B cell (primary cell): ENCODE measurements around the gene MAP4K4. TPM values are rescaled to one million over a fixed set of nuclear protein-coding genes. Genes with fewer than 3 reads are reported as not detected.

ENCODE experiments used
- ATAC-seq: fragments of 200-7000 bp; cut with Tn5 transposase; one replicate; pipeline ENCODE4 v1.10.0; 2021; ENCODE audit warnings: low read depth, mild to moderate bottlenecking, moderate number of reproducible peaks, moderate library complexity
- CTCF ChIA-PET: fragments of 350-600 bp; sonication (Branson Sonifier 250); formaldehyde crosslinking; loops from one replicate; lab custom pipeline; 2021; ENCODE audit warnings: antibody characterized with exemption, inconsistent platforms; lab: Charles Lee
- POLR2A ChIA-PET: fragments of 350-600 bp; sonication (Branson Sonifier 250); formaldehyde crosslinking; loops from one replicate; lab custom pipeline; 2021; ENCODE audit warnings: antibody characterized with exemption; lab: Charles Lee
- DNase-seq: peaks from one replicate; pipeline ENCODE4 v3.0.0; 2013
- H2AFZ ChIP-seq: 2 replicates; pipeline ENCODE4 v1.6.1; 2012; ENCODE audit warnings: mild to moderate bottlenecking, low read depth, low read length; ENCODE audit not compliant: insufficient read depth, poor library complexity, severe bottlenecking
- H3K27ac ChIP-seq, 2 donors: 1 replicate in 1 of 2; 2 replicates in 1 of 2; pipeline ENCODE4 v1.5.1; 2012 to 2013; ENCODE audit warnings: low read length in 2 of 2, mild to moderate bottlenecking in 2 of 2, moderate library complexity in 1 of 2
- H3K27me3 ChIP-seq, 4 experiments: fragments of 200-600 bp in 1 of 4; sonication (generic) in 1 of 4; replicated peaks in 1 of 4; 1 replicate in 2 of 4; 2 replicates in 2 of 4; pipeline versions ENCODE4 v1.6.1 to v1.7.0; 2013 to 2016; ENCODE audit warnings: low read length in 3 of 4, mild to moderate bottlenecking in 2 of 4, mixed read lengths in 1 of 4, moderate library complexity in 1 of 4; ENCODE audit not compliant: insufficient read depth in 4 of 4, control insufficient read depth in 3 of 4; ENCODE audit errors: control extremely low read depth in 1 of 4
- H3K36me3 ChIP-seq, 2 experiments: replicated peaks in 1 of 2; 1 replicate in 1 of 2; 2 replicates in 1 of 2; pipeline versions ENCODE4 v1.6.1 to v1.7.1; 2013; ENCODE audit warnings: low read length in 1 of 2; ENCODE audit not compliant: insufficient read depth in 2 of 2, control insufficient read depth in 1 of 2; ENCODE audit errors: control extremely low read depth in 1 of 2, extremely low read depth in 1 of 2
- H3K4me1 ChIP-seq, 2 donors: fragments of 200-600 bp in 1 of 2; sonication (generic) in 1 of 2; 1 replicate in 1 of 2; 2 replicates in 1 of 2; pipeline versions ENCODE4 v1.5.1 to v1.6.1; 2013 to 2017; ENCODE audit warnings: low read length in 2 of 2; ENCODE audit not compliant: control insufficient read depth in 2 of 2, insufficient read depth in 2 of 2
- H3K4me2 ChIP-seq: replicated peaks from 2 replicates; pipeline ENCODE3; 2012; ENCODE audit warnings: mild to moderate bottlenecking, low read depth, low read length; ENCODE audit not compliant: poor library complexity, severe bottlenecking
- H3K4me3 ChIP-seq, 5 experiments: fragments of 200-600 bp in 1 of 5; sonication (generic) in 1 of 5; 1 replicate in 3 of 5; 2 replicates in 2 of 5; pipeline versions ENCODE4 v1.5.1 to v1.7.0; 2011 to 2016; ENCODE audit warnings: low read length in 4 of 5, mild to moderate bottlenecking in 4 of 5, low read depth in 2 of 5, control low read depth in 1 of 5, moderate library complexity in 1 of 5; ENCODE audit not compliant: insufficient read depth in 1 of 5; ENCODE audit errors: control extremely low read depth in 1 of 5, extremely low read depth in 1 of 5
- H3K79me2 ChIP-seq: fragments of 200-600 bp; sonication (generic); one replicate; pipeline ENCODE4 v1.6.0; 2016; ENCODE audit warnings: low read length; ENCODE audit not compliant: control insufficient read depth, insufficient read depth
- H3K9ac ChIP-seq: fragments of 200-600 bp; sonication (generic); 2 replicates; pipeline ENCODE4 v1.6.1; 2017; ENCODE audit warnings: mild to moderate bottlenecking, low read length, moderate library complexity
- H3K9me3 ChIP-seq, 3 donors: one replicate each; pipeline versions ENCODE4 v1.6.1 to v1.7.1; 2013; ENCODE audit warnings: low read length in 2 of 3; ENCODE audit not compliant: control insufficient read depth in 2 of 3, insufficient read depth in 1 of 3; ENCODE audit errors: control extremely low read depth in 1 of 3
- H4K20me1 ChIP-seq: 2 replicates; pipeline ENCODE4 v1.6.0; 2012; ENCODE audit warnings: mild to moderate bottlenecking, low read length; ENCODE audit not compliant: insufficient read depth, control insufficient read depth, poor library complexity, severe bottlenecking
- H3K27ac Mint-ChIP-seq: one replicate; pipeline ENCODE4 v1.8.0; 2021; ENCODE audit warnings: mixed read lengths
- H3K27me3 Mint-ChIP-seq: one replicate; pipeline ENCODE4 v1.8.0; 2021; ENCODE audit warnings: mixed read lengths
- H3K4me1 Mint-ChIP-seq: one replicate; pipeline ENCODE4 v1.8.0; 2021; ENCODE audit warnings: mixed read lengths
- H3K4me3 Mint-ChIP-seq: one replicate; pipeline ENCODE4 v1.8.0; 2021; ENCODE audit warnings: mixed read lengths
- H3K9me3 Mint-ChIP-seq: one replicate; pipeline ENCODE4 v1.8.0; 2022; ENCODE audit warnings: mixed read lengths; ENCODE audit not compliant: insufficient read depth
- EZH2 ChIP-seq: IDR thresholded peaks from 2 replicates; pipeline ENCODE4 v1.6.1; 2012; ENCODE audit warnings: borderline replicate concordance, low read depth, mild to moderate bottlenecking, moderate library complexity, low read length; ENCODE audit not compliant: insufficient read depth, poor library complexity, severe bottlenecking
- WGBS: methylation state at CpG from one replicate; pipeline ENCODE4 v1.1.5; 2013; ENCODE audit warnings: missing lambda C conversion rate; ENCODE audit not compliant: insufficient coverage; 5-methylcytosine and 5-hydroxymethylcytosine counted together
- intact Hi-C: fragments of 100-400 bp; cut with micrococcal nuclease; formaldehyde crosslinking; loops from one replicate; pipeline ENCODE4 v1.10.0; 2022
- polyA plus RNA-seq: library from polyadenylated mRNA; depleted of rRNA; stranded (reverse); fragments of >200 nt; gene quantifications from 2 replicates; pipeline ENCODE4 v1.2.3, GENCODE V29; 2012
- total RNA-seq, 2 donors: library from RNA; stranded (reverse); fragments of 120-200 nt in 1 of 2; gene quantifications; 1 replicate in 1 of 2; 2 replicates in 1 of 2; pipeline versions ENCODE4 v1.2.3 to v1.2.4, GENCODE V29; 2013 to 2022
- TF ChIP-seq, protein P1 (sequence below): fragments of 200-600 bp; IDR thresholded peaks from one replicate; pipeline ENCODE4 v1.8.0; 2022; ENCODE audit warnings: antibody characterized with exemption, mild to moderate bottlenecking

MAP4K4 gene
- total and polyA plus RNA-seq, 2 donors (not counting 1 experiment from before 2014, with no cell fraction given), result 54.8 to 280 TPM

DNA sequence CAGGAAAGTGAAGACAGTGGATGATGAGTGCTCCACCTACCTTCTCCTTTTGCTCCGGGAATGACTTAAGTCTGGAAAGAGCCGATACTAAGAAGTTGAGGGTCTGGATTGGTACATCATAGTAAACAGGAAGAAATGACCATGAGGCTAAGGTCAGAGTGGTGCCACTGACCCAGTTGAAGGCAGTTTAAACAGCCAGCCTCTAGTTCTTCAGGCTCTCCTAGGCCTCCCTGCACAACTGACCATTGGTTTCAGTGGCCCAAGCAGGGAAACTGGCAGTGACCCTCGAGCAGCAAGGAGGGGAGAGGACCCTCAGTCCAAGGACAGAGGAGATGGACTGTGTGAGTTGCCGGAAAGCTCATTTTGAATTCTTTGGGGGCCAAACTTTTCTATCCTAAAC, 119.1 kb downstream of the MAP4K4 start:
- Mint-ChIP-seq H3K4me1 (peaks cover 89% of the 10 kb centered on the region), H3K4me3 (no peak overlapping the region), H3K9me3 (no peaks in the 10 kb centered on the region), H3K27ac (peak overlapping the region; percentile 43), H3K27me3 (no peaks in the 10 kb centered on the region)
- Histone ChIP-seq H3K9me3 (no peaks in the 10 kb centered on the region), H3K4me2 (no peak overlapping the region), H2AFZ (no peak overlapping the region), H3K27ac (no peak overlapping the region), H3K36me3 (peaks cover 1 to 3% of the 10 kb centered on the region in 2 experiments), H4K20me1 (peaks cover 95% of the 10 kb centered on the region), H3K4me3 (no peak overlapping the region), H3K4me1 (peaks cover 17 to 47% of the 10 kb centered on the region in 2 donors), H3K27me3 (no peaks in the 10 kb centered on the region), H3K79me2 (peaks cover 100% of the 10 kb centered on the region), H3K9ac (no peak overlapping the region)
- TF ChIP-seq, protein P1, sequence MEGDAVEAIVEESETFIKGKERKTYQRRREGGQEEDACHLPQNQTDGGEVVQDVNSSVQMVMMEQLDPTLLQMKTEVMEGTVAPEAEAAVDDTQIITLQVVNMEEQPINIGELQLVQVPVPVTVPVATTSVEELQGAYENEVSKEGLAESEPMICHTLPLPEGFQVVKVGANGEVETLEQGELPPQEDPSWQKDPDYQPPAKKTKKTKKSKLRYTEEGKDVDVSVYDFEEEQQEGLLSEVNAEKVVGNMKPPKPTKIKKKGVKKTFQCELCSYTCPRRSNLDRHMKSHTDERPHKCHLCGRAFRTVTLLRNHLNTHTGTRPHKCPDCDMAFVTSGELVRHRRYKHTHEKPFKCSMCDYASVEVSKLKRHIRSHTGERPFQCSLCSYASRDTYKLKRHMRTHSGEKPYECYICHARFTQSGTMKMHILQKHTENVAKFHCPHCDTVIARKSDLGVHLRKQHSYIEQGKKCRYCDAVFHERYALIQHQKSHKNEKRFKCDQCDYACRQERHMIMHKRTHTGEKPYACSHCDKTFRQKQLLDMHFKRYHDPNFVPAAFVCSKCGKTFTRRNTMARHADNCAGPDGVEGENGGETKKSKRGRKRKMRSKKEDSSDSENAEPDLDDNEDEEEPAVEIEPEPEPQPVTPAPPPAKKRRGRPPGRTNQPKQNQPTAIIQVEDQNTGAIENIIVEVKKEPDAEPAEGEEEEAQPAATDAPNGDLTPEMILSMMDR, result no peak
- TF ChIP-seq EZH2, result no peak
- CTCF ChIA-PET, result interaction anchor here (0.6 to 1.2 kb wide), 4 partner anchors 14 to 398 kb away, joined by 3 to 5 read pairs (median 4); no protein-coding TSS in a partner anchor
- no peak for DNase-seq
- intact Hi-C loops, result no loop called here
- ATAC-seq, result no peak
- POLR2A ChIA-PET, result interaction anchor here (0.7 kb wide), 1 partner anchor 141 kb away, joined by 3 read pairs; no protein-coding TSS in a partner anchor
- 100% methylated on average over 1 of the region's 4 CpGs for WGBS

DNA sequence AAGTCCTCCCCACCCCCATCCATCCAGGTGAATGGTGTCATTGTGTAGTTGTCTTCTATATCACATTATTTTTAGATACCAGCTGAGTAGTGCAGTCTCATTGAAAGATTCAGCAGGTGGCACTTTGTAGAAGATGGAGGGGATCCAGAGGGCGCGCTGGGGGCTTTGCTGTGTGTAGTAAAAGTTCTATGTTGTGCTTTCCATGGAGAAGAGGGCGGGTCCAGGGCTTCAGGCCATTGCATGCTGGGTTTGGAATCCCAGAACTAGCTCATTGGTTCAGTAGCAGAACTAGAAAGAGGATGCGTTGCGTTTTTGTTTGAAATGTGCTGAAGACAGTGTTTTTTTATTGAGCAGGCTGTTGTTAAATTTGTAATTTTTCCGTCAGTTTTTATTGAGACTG, 120.0 kb downstream of the MAP4K4 start:
- H3K4me1 Mint-ChIP-seq, result peaks cover 82% of the 10 kb centered on the region
- WGBS, result 100% methylated on average over 3 of the region's 6 CpGs

More for the DNA sequence above, 120.0 kb downstream of the MAP4K4 start:
- H3K27me3 ChIP-seq, result no peaks in the 10 kb centered on the region
- H3K9me3 ChIP-seq, result no peaks in the 10 kb centered on the region
- H2AFZ ChIP-seq, result no peak overlapping the region
- Mint-ChIP-seq H3K27ac (no peak overlapping the region), H3K4me3 (peak overlapping the region; percentile 32), H3K27me3 (no peaks in the 10 kb centered on the region), H3K9me3 (no peaks in the 10 kb centered on the region)
- H3K79me2 ChIP-seq, result peaks cover 100% of the 10 kb centered on the region
- peaks cover 94% of the 10 kb centered on the region for H4K20me1 ChIP-seq
- no peak overlapping the region for H3K4me3 ChIP-seq
- no peak for ATAC-seq
- peaks cover 17 to 48% of the 10 kb centered on the region in 2 donors for H3K4me1 ChIP-seq
- H3K9ac ChIP-seq, result no peak overlapping the region
- no peak for DNase-seq
- ChIA-PET POLR2A (no interaction called here), CTCF (interaction anchor here (1.2 kb wide), 1 partner anchor 398 kb away, joined by 5 read pairs; no protein-coding TSS in a partner anchor)
- intact Hi-C loops, result no loop called here
- H3K36me3 ChIP-seq, result peaks cover 0 to 1% of the 10 kb centered on the region in 2 experiments
- peak overlapping the region in 1 of 2 donors; percentile 5 for H3K27ac ChIP-seq
- TF ChIP-seq, protein P1, result no peak
- TF ChIP-seq EZH2, result no peak
- H3K4me2 ChIP-seq, result no peak overlapping the region
